Ovary (tissue), 9 donors: ENCODE measurements around the gene SH3PXD2A. TPM values are rescaled to one million over a fixed set of nuclear protein-coding genes. Genes with fewer than 3 reads are reported as not detected.

Source experiments
- DNase-seq, 5 donors: peaks; one replicate each; pipeline ENCODE4 v3.0.0-alpha.2; 2019 to 2020
- H3K27ac ChIP-seq, 2 donors: fragments of 200-600 bp; one replicate each; pipeline versions ENCODE4 v1.5.1 to v1.8.0; 2019 to 2022
- H3K27me3 ChIP-seq: fragments of 200-600 bp; one replicate; pipeline ENCODE4 v1.8.0; 2022
- H3K36me3 ChIP-seq: fragments of 200-600 bp; sonication (generic); one replicate; pipeline ENCODE4 v1.5.1; 2019
- H3K4me1 ChIP-seq: one replicate; pipeline ENCODE4 v1.8.1; 2013; ENCODE audit warnings: mild to moderate bottlenecking, moderate library complexity; ENCODE audit not compliant: insufficient read depth
- H3K4me3 ChIP-seq: fragments of 200-600 bp; sonication (generic); one replicate; pipeline ENCODE4 v1.5.1; 2017
- H3K9me3 ChIP-seq, 2 donors: fragments of 200-600 bp in 1 of 2; sonication (generic) in 1 of 2; one replicate each; pipeline versions ENCODE4 v1.5.1 to v1.8.1; 2013 to 2019; ENCODE audit warnings: mild to moderate bottlenecking in 1 of 2, moderate library complexity in 1 of 2
- EP300 ChIP-seq: sonication (generic); formaldehyde crosslinking; IDR thresholded peaks from one replicate; pipeline ENCODE4 v1.6.1; 2017; ENCODE audit warnings: antibody characterized with exemption
- POLR2A ChIP-seq: fragments of 450-650 bp; IDR thresholded peaks from one replicate; pipeline ENCODE4 v1.6.1; 2017; ENCODE audit warnings: antibody characterized with exemption, mild to moderate bottlenecking, moderate library complexity
- WGBS, 3 donors: extraction: QIAGEN DNeasy Blood & Tissue Kit in 1 of 3; methylation state at CpG; one replicate each; pipeline versions ENCODE4 v1.1.5 to v1.1.7; 2013 to 2017; 5-methylcytosine and 5-hydroxymethylcytosine counted together
- intact Hi-C, 4 donors: fragments of 100-400 bp; cut with DNase I; formaldehyde crosslinking; loops; one replicate each; pipeline versions ENCODE4 v1.11.0 to v1.15.1; 2022 to 2023
- polyA plus RNA-seq, 2 donors: library from polyadenylated mRNA; stranded (reverse); fragments of 200-250 nt in 1 of 2; fragments of 350-450 nt in 1 of 2; fragmentation: Illumina TruSeq in 1 of 2; extraction: RNeasy Lipid Tissue Mini Kit (QIAGEN cat#74804) in 1 of 2; gene quantifications; one replicate each; pipeline ENCODE4 v1.2.3, GENCODE V29; 2013 to 2014
- total RNA-seq, 7 donors: library from RNA; depleted of rRNA in 2 of 7; stranded (reverse); fragments of >200 nt in 2 of 7; fragmentation: NEBNext Ultra II Directional in 3 of 7; extraction: Animal tissue kit (Norgen Biotek cat#: 25700) in 3 of 7; gene quantifications; one replicate each; pipeline versions ENCODE4 v1.1.0 to v1.2.4, GENCODE V29; 2016 to 2023
- TF ChIP-seq, protein P1 (sequence below), 3 donors: fragments of 450-650 bp in 2 of 3; fragments of 200-600 bp in 1 of 3; IDR thresholded peaks; one replicate each; pipeline versions ENCODE4 v1.5.1 to v1.8.0; 2016 to 2022; ENCODE audit warnings: antibody characterized with exemption in 3 of 3, mild to moderate bottlenecking in 1 of 3
- donor health status: DM: no; HTN: no; CAD: no; lungs with moderate emphysema.
- donor health status: DM: no; HTN: no; CAD: no.
- donor health status: Bipolar disorder and iron deficiency.
- donor health status: DM: yes; HTN: yes; CAD: no.
- donor health status: DM: no; HTN: no; CAD: no.
- donor health status: DM: yes; HTN: yes; CAD: no.

Gene SH3PXD2A
- total and polyA plus RNA-seq, 9 donors: 15.3 to 82.9 (median 52.2) TPM

DNA sequence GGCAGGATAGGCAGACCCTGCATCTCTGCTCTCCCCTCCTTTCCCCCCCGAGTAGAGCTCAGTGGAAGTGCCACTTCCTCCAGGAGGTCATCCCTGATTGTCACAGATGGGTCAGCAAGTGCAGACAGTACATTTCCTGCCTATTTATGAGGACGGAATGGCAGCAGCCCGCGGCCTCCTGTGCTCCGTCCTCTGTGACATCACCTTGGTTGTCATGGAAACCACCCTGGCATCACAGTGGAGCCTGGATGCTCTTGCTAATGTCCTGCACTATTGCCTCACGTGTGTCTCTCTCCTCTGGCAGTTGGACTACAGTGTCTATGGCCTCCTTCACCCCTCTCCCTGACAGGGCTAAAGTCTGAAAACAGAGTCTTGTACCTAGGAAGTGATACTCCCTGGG lies 148.6 kb downstream of the SH3PXD2A start:
- Histone ChIP-seq H3K4me1 (peaks cover 3% of the 10 kb centered on the region), H3K27ac (no peak overlapping the region), H3K9me3 (no peaks in the 10 kb centered on the region), H3K27me3 (no peaks in the 10 kb centered on the region), H3K4me3 (no peak overlapping the region), H3K36me3 (no peaks in the 10 kb centered on the region)
- DNase-seq: no peak
- TF ChIP-seq EP300 (no peak), POLR2A (no peak)
- TF ChIP-seq, protein P1, sequence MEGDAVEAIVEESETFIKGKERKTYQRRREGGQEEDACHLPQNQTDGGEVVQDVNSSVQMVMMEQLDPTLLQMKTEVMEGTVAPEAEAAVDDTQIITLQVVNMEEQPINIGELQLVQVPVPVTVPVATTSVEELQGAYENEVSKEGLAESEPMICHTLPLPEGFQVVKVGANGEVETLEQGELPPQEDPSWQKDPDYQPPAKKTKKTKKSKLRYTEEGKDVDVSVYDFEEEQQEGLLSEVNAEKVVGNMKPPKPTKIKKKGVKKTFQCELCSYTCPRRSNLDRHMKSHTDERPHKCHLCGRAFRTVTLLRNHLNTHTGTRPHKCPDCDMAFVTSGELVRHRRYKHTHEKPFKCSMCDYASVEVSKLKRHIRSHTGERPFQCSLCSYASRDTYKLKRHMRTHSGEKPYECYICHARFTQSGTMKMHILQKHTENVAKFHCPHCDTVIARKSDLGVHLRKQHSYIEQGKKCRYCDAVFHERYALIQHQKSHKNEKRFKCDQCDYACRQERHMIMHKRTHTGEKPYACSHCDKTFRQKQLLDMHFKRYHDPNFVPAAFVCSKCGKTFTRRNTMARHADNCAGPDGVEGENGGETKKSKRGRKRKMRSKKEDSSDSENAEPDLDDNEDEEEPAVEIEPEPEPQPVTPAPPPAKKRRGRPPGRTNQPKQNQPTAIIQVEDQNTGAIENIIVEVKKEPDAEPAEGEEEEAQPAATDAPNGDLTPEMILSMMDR (IDR thresholded peaks at IDR 0.05): no peak
- intact Hi-C loops: no loop called here
- 86 to 91% (median 88%) methylated on average over 6 of the region's 6 CpGs for WGBS, 3 donors

DNA sequence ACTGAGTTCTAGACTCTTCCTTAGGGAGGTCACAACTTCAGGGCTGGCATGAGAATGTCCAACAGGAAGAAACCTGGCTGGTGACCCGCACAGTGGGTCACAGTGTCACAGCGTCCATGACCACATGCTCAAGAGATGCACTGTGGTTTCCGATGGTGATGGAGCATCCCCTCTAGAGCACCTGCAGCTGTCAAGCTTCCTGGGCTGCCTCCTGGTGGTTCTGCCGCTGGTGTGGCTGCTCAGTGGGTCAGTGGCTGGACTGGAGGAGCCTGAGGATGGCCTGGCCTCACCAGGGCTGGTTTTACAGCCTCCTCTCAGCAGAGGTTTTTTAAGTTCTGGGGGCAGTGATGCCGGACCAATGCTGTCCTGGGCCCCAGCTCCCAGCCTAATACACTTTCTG lies 149.3 kb downstream of the SH3PXD2A start:
- no peak overlapping the region for H3K4me3 ChIP-seq
- no peaks in the 10 kb centered on the region for H3K36me3 ChIP-seq
- H3K27me3 ChIP-seq: no peaks in the 10 kb centered on the region
- no peaks in the 10 kb centered on the region for H3K9me3 ChIP-seq
- H3K4me1 ChIP-seq: peaks cover 3% of the 10 kb centered on the region
- TF ChIP-seq POLR2A (no peak), EP300 (no peak)
- TF ChIP-seq, protein P1 (IDR thresholded peaks at IDR 0.05): no peak
- no peak for DNase-seq
- 82 to 94% (median 86%) methylated on average over 5 of the region's 5 CpGs for WGBS, 3 donors
- intact Hi-C loops: no loop called here
- no peak overlapping the region for H3K27ac ChIP-seq

DNA sequence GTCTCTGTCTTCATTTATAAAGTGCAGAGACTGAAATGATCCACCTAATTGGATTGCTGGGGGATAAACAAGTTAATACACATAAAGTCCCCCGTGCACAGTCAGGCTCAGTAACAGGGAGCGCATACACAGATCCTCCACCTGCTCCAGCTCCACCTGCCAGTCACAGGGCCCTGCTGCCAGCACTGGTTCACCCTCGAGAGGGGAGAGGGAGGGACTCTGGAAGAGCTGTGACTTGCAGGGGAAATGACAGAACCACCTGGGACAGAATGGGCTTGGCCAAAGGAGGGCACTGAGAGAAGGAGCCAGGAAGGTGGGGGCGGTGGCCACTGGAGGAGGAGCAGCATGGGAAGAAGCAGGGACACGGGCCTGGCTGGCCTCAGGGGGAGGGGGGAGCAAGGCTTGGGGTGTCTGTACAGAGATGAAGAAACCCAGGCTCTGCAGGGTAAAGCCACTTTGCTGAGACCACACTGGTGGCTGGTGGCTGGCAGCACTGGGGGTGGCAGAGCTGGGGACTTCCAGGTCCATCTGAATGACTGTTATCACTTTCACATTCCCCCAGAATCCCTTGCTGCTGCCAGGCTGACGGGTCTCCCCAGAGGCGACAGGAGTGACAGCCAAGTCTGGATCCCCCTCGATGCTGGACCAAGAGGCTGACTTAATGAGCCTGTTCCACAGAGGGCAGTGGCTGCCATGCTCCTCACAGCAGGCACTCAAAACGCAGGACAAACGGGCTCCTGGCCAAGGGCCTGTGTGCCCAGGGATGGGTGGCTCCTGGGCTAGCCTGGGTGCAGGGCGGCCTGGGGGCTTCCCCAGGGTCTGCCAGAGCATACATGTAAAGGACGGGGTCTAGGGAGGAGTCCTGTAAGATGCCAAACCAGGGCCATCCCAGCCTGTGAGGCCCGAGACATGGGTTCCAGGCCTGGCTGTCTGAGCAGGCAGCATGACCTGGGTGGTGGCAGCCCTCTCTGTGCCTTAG lies 151.1 kb downstream of the SH3PXD2A start:
- H3K9me3 ChIP-seq: no peaks in the 10 kb centered on the region
- 84 to 87% (median 86%) methylated on average over 12 to 13 of the region's 13 CpGs for WGBS, 3 donors
- H3K4me3 ChIP-seq: no peak overlapping the region
- H3K27ac ChIP-seq: no peak overlapping the region
- no peaks in the 10 kb centered on the region for H3K27me3 ChIP-seq
- peaks cover 3% of the 10 kb centered on the region for H3K4me1 ChIP-seq
- TF ChIP-seq, protein P1 (IDR thresholded peaks at IDR 0.05): no peak
- TF ChIP-seq POLR2A (no peak), EP300 (no peak)
- intact Hi-C loops: no loop called here
- DNase-seq: no peak
- no peaks in the 10 kb centered on the region for H3K36me3 ChIP-seq

DNA sequence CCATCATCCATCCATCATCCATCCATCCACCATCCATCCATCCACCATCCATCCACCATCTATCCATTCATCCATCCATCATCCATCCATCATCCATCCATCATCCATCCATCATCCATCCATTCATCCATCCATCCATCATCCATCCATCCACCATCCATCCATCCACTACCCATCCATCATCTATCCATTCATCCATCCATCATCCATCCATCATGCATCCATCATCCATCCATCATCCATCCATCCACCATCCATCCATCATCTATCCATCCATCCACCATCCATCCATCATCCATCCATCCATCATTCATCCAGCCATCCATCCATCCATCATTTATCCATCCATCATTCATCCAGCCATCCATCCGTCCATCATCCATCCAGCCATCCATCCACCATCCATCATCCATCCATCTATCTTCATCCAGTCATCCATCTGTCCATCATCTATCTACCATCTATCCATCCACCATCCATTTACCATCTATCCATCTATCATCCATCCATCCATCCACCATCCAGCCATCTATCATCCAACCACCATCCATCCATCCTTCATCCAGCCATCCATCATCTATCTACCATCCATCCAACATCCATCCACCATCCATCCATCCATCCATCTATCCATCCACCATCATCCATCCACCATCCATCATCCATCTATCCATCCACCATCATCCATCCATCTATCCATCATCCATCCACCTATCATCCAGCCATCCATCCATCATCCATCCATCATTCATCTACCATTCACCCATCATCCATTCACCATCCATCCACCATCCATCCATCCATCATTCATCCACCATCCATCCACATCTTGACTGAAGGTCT lies 153.8 kb downstream of the SH3PXD2A start:
- Histone ChIP-seq H3K4me1 (no peaks in the 10 kb centered on the region), H3K9me3 (no peaks in the 10 kb centered on the region)
- intact Hi-C loops: no loop called here

More for the DNA sequence above, 153.8 kb downstream of the SH3PXD2A start:
- no peak overlapping the region for H3K27ac ChIP-seq
- no peak for DNase-seq
- TF ChIP-seq EP300: no peak
- TF ChIP-seq, protein P1 (IDR thresholded peaks at IDR 0.05): no peak
- no peak for TF ChIP-seq POLR2A
- 22 to 86% (median 32%) methylated on average over 1 of the region's 1 CpG for WGBS, 3 donors
- no peaks in the 10 kb centered on the region for H3K36me3 ChIP-seq
- H3K4me3 ChIP-seq: no peak overlapping the region
- no peaks in the 10 kb centered on the region for H3K27me3 ChIP-seq
